NCI-H510A treated with DMSO at 0.1 percent for 48 hours (cell line): Measurements from ENCODE around the gene KL.

ENCODE experiments used
- DNase-seq: peaks from one replicate; lab custom pipeline; 2025; lab: John Stamatoyannopoulos, UW

The KL gene

GRCh38 chr13:33037673-33038072, 21.4 kb downstream of the KL start:
- no peak for DNase-seq

GRCh38 chr13:33040090-33040489, 23.9 kb downstream of the KL start:
- no peak for DNase-seq

GRCh38 chr13:33045851-33046592, 29.8 kb downstream of the KL start:
- DNase-seq: no peak

- DNase-seq: no peak
These were observed 33.9 kb downstream of the KL start for GRCh38 chr13:33050161-33050560.

GRCh38 chr13:33051632-33052031, 35.4 kb downstream of the KL start:
- no peak for DNase-seq

GRCh38 chr13:33052506-33053280, 36.5 kb downstream of the KL start:
- DNase-seq: no peak

- no peak for DNase-seq
These were observed 37.3 kb downstream of the KL start for GRCh38 chr13:33053397-33054066.

- DNase-seq: no peak
These were observed 41.0 kb downstream of the KL start for GRCh38 chr13:33057019-33057780.

- DNase-seq: no peak
These were observed 42.6 kb downstream of the KL start for GRCh38 chr13:33058776-33059327.

GRCh38 chr13:33060815-33061214, 44.6 kb downstream of the KL start:
- no peak for DNase-seq

- DNase-seq: no peak
These were observed 50.1 kb downstream of the KL start for GRCh38 chr13:33066329-33066728.

- no peak for DNase-seq
These were observed 53.1 kb downstream of the KL start for GRCh38 chr13:33069365-33069764.

GRCh38 chr13:33070713-33071112, 54.5 kb downstream of the KL start:
- no peak for DNase-seq

- no peak for DNase-seq
These were observed 56.1 kb downstream of the KL start for GRCh38 chr13:33072282-33072681.

GRCh38 chr13:33072759-33073158, 56.5 kb downstream of the KL start:
- no peak for DNase-seq

GRCh38 chr13:33073338-33073737, 57.1 kb downstream of the KL start:
- no peak for DNase-seq

GRCh38 chr13:33076001-33076992, 60.1 kb downstream of the KL start:
- DNase-seq: no peak

- no peak for DNase-seq
These were observed 62.0 kb downstream of the KL start for GRCh38 chr13:33078263-33078662.

GRCh38 chr13:33079960-33080359, 63.7 kb downstream of the KL start:
- DNase-seq: no peak

GRCh38 chr13:33080972-33081590, 64.9 kb downstream of the KL start:
- no peak for DNase-seq
